Testis (tissue), 2 donors: Measurements from ENCODE around the gene NRIP1.

Experiments used
- POLR2A ChIP-seq: fragments of 450-650 bp; IDR thresholded peaks from one replicate; pipeline ENCODE4 v1.6.1; 2017; ENCODE audit warnings: antibody characterized with exemption, mild to moderate bottlenecking, moderate library complexity
- TF ChIP-seq, protein P1 (sequence below), 3 experiments: fragments of 450-650 bp in 2 of 3; fragments of 200-600 bp in 1 of 3; sonication (generic) in 1 of 3; IDR thresholded peaks; one replicate each; pipeline ENCODE4 v1.5.1; 2016 to 2019; ENCODE audit warnings: antibody characterized with exemption in 3 of 3, mild to moderate bottlenecking in 2 of 3, moderate library complexity in 1 of 3

DNA sequence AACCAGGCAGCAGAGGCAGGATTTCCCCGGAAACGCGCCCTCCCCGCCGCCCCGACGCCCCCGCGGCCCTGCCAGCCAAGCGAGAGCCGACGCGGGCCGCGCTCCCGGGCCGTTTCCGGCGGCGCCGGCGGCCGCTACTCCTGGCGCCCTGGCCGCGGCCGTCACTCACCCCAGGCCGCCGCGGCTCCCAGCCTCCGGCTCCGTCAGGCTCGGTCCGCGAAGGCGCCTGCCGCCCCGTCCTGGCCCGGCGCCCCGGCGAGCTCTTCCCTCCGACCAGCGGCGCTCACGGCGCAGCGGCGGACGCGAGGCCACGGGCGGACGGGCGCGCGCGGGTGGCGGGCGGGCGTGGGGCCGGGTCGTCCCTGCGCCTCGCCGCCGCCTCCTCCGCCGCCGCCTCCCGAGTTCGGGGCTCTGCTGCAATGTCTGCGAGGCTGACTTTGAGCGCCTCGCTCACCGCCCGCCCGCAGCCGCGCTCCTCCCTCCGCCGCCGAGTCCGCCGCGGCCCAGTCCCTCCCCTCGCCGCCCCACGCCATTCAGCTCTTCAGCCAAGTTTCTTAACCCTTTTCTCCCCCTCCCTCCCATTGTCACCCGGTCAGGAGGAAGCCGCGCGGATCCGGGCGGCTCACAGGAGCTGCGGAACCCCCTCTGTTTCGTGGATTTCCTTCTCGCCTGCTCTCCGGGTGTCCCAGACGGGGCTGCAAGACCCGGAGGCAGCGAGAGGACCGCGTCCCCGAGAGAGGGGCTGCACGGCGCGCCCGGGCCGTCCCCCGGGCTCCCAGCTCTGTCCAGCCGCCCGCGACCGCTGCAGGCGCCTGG is at the start of gene NRIP1:
- TF ChIP-seq, protein P1, sequence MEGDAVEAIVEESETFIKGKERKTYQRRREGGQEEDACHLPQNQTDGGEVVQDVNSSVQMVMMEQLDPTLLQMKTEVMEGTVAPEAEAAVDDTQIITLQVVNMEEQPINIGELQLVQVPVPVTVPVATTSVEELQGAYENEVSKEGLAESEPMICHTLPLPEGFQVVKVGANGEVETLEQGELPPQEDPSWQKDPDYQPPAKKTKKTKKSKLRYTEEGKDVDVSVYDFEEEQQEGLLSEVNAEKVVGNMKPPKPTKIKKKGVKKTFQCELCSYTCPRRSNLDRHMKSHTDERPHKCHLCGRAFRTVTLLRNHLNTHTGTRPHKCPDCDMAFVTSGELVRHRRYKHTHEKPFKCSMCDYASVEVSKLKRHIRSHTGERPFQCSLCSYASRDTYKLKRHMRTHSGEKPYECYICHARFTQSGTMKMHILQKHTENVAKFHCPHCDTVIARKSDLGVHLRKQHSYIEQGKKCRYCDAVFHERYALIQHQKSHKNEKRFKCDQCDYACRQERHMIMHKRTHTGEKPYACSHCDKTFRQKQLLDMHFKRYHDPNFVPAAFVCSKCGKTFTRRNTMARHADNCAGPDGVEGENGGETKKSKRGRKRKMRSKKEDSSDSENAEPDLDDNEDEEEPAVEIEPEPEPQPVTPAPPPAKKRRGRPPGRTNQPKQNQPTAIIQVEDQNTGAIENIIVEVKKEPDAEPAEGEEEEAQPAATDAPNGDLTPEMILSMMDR (IDR thresholded peaks at IDR 0.05): no peak
- TF ChIP-seq POLR2A: no peak
